ENCODE measurements around the gene PLPPR5.

GRCh38 chr1:98939471-98939870 lies 65.2 kb downstream of the PLPPR5 start:
- TF ChIP-seq POLR2A (IDR thresholded peaks at IDR 0.05; ENCODE audit: low read depth, low read length) (no peak), POLR2AphosphoS5 (IDR thresholded peaks at IDR 0.05; ENCODE audit: low read depth, low read length) (no peak)
